CD8-positive, alpha-beta memory T cell (primary cell): ENCODE measurements around the gene TSGA10. TPM values are rescaled to one million over a fixed set of nuclear protein-coding genes. Genes with fewer than 3 reads are reported as not detected.

Experiments
- CTCF ChIA-PET: fragments of 350-600 bp; sonication (Branson Sonifier 250); formaldehyde crosslinking; loops from one replicate; lab custom pipeline; 2021; ENCODE audit warnings: antibody characterized with exemption; lab: Charles Lee
- POLR2A ChIA-PET: fragments of 350-600 bp; sonication (Branson Sonifier 250); formaldehyde crosslinking; loops from one replicate; lab custom pipeline; 2021; ENCODE audit warnings: antibody characterized with exemption; lab: Charles Lee
- DNase-seq, 5 donors: peaks; one replicate each; pipeline versions ENCODE4 v3.0.0 to v3.0.0-alpha.2; 2020 to 2022; ENCODE audit warnings: mixed read lengths in 1 of 5
- H3K27ac ChIP-seq: one replicate; pipeline ENCODE4 v1.7.0; 2013; ENCODE audit warnings: low read depth, mild to moderate bottlenecking, low read length, moderate library complexity
- H3K27me3 ChIP-seq: 2 replicates; pipeline ENCODE4 v1.7.0; 2013; ENCODE audit warnings: low read length, mild to moderate bottlenecking; ENCODE audit not compliant: insufficient read depth, poor library complexity, severe bottlenecking
- H3K36me3 ChIP-seq: 2 replicates; pipeline ENCODE4 v1.7.0; 2013; ENCODE audit warnings: mild to moderate bottlenecking, low read length, moderate library complexity; ENCODE audit not compliant: insufficient read depth
- H3K4me1 ChIP-seq: 2 replicates; pipeline ENCODE4 v1.7.0; 2013; ENCODE audit warnings: mild to moderate bottlenecking, low read length, moderate library complexity; ENCODE audit not compliant: insufficient read depth
- H3K4me3 ChIP-seq: 2 replicates; pipeline ENCODE4 v1.7.0; 2013; ENCODE audit warnings: mild to moderate bottlenecking, low read length
- H3K9me3 ChIP-seq: 2 replicates; pipeline ENCODE4 v1.7.0; 2013; ENCODE audit warnings: mild to moderate bottlenecking, low read length
- H3K27ac Mint-ChIP-seq, 8 donors: one replicate each; pipeline ENCODE4 v1.8.0; 2020 to 2021; ENCODE audit warnings: mixed read lengths in 8 of 8, mild to moderate bottlenecking in 6 of 8, inconsistent platforms in 3 of 8, moderate library complexity in 3 of 8
- H3K27me3 Mint-ChIP-seq, 2 donors: one replicate each; pipeline ENCODE4 v1.8.0; 2020 to 2021; ENCODE audit warnings: mixed read lengths in 2 of 2, mild to moderate bottlenecking in 1 of 2, moderate library complexity in 1 of 2
- H3K36me3 Mint-ChIP-seq, 3 donors: one replicate each; pipeline ENCODE4 v1.8.0; 2020 to 2021; ENCODE audit warnings: mixed read lengths in 3 of 3, inconsistent platforms in 1 of 3, mild to moderate bottlenecking in 1 of 3
- H3K4me1 Mint-ChIP-seq, 3 donors: one replicate each; pipeline ENCODE4 v1.8.0; 2020 to 2021; ENCODE audit warnings: mixed read lengths in 3 of 3, inconsistent platforms in 1 of 3, mild to moderate bottlenecking in 1 of 3
- H3K4me3 Mint-ChIP-seq, 7 donors: one replicate each; pipeline ENCODE4 v1.8.0; 2020 to 2021; ENCODE audit warnings: mixed read lengths in 7 of 7, mild to moderate bottlenecking in 6 of 7, moderate library complexity in 4 of 7, inconsistent platforms in 2 of 7
- H3K9me3 Mint-ChIP-seq, 5 donors: one replicate each; pipeline ENCODE4 v1.8.0; 2020 to 2022; ENCODE audit warnings: mixed read lengths in 5 of 5, mild to moderate bottlenecking in 3 of 5, moderate library complexity in 2 of 5, inconsistent platforms in 1 of 5
- polyA plus RNA-seq: library from polyadenylated mRNA; unstranded; fragments of 300-500 nt; fragmentation: Illumina TruSeq; gene quantifications from one replicate; pipeline ENCODE4 v1.2.3, GENCODE V29; 2021
- total RNA-seq, 2 experiments: library from RNA; stranded (reverse); gene quantifications; one replicate each; pipeline ENCODE4 v1.2.3, GENCODE V29; 2021

The TSGA10 gene
- total and polyA plus RNA-seq, 3 experiments from 2014 or later = 6.4 to 16.8 (median 6.7) TPM

GRCh38 chr2:99187011-99187410 is 32.3 kb upstream of the TSGA10 start:
- Histone ChIP-seq H3K4me3 (no peak overlapping the region), H3K27me3 (no peaks in the 10 kb centered on the region), H3K36me3 (peaks cover 9% of the 10 kb centered on the region), H3K9me3 (no peaks in the 10 kb centered on the region), H3K4me1 (peaks cover 14% of the 10 kb centered on the region), H3K27ac (no peak overlapping the region)
- no peak for DNase-seq
- peaks cover 11 to 50% (median 16%) of the 10 kb centered on the region in 3 donors for H3K36me3 Mint-ChIP-seq
- H3K4me3 Mint-ChIP-seq = no peak overlapping the region
- no peaks in the 10 kb centered on the region for H3K9me3 Mint-ChIP-seq
- CTCF ChIA-PET = no interaction called here
- no peaks in the 10 kb centered on the region for H3K27me3 Mint-ChIP-seq
- peak overlapping the region in 3 of 8 donors; percentile 3 to 85 (median 64) for H3K27ac Mint-ChIP-seq
- peaks cover 25 to 57% (median 32%) of the 10 kb centered on the region in 3 donors for H3K4me1 Mint-ChIP-seq
- POLR2A ChIA-PET = no interaction called here

GRCh38 chr2:99184811-99185210 is 30.1 kb upstream of the TSGA10 start:
- no peaks in the 10 kb centered on the region for H3K27me3 ChIP-seq
- DNase-seq = no peak
- no peak overlapping the region for H3K27ac ChIP-seq
- peaks cover 29% of the 10 kb centered on the region for H3K4me1 ChIP-seq
- peaks cover 6% of the 10 kb centered on the region for H3K36me3 ChIP-seq
- ChIA-PET POLR2A (no interaction called here), CTCF (interaction anchor here (0.8 kb wide), 1 partner anchor 9 kb away, joined by 3 read pairs; no protein-coding TSS in a partner anchor)
- Mint-ChIP-seq H3K4me1 (peaks cover 29 to 65% (median 43%) of the 10 kb centered on the region in 3 donors), H3K4me3 (no peak overlapping the region), H3K27me3 (no peaks in the 10 kb centered on the region), H3K9me3 (no peaks in the 10 kb centered on the region), H3K27ac (no peak overlapping the region), H3K36me3 (peaks cover 2 to 40% (median 8%) of the 10 kb centered on the region in 3 donors)
- H3K4me3 ChIP-seq = no peak overlapping the region
- H3K9me3 ChIP-seq = no peaks in the 10 kb centered on the region

- DNase-seq = no peak
- peaks cover 47% of the 10 kb centered on the region for H3K4me1 ChIP-seq
- no peak overlapping the region for H3K4me3 ChIP-seq
- H3K27ac Mint-ChIP-seq = peak overlapping the region in 4 of 8 donors; percentile 20 to 74 (median 24)
- H3K27me3 Mint-ChIP-seq = no peaks in the 10 kb centered on the region
- ChIA-PET CTCF (no interaction called here), POLR2A (no interaction called here)
- no peaks in the 10 kb centered on the region for H3K9me3 ChIP-seq
- no peaks in the 10 kb centered on the region for H3K9me3 Mint-ChIP-seq
- H3K27ac ChIP-seq = no peak overlapping the region
- H3K36me3 ChIP-seq = no peaks in the 10 kb centered on the region
- H3K4me1 Mint-ChIP-seq = peaks cover 40 to 73% (median 59%) of the 10 kb centered on the region in 3 donors
- H3K36me3 Mint-ChIP-seq = peaks cover 0 to 28% (median 0%) of the 10 kb centered on the region in 3 donors
- H3K4me3 Mint-ChIP-seq = peak overlapping the region in 5 of 7 donors; percentile 12 to 42 (median 27)
- H3K27me3 ChIP-seq = no peaks in the 10 kb centered on the region
These were observed 28.3 kb upstream of the TSGA10 start for GRCh38 chr2:99183025-99183424.

- ChIA-PET CTCF (interaction anchor here (1.4 kb wide), 1 partner anchor 308 kb away, joined by 5 read pairs; the partner anchor contains the start of gene REV1), POLR2A (interaction anchor here (0.7 to 2.1 kb wide), 4 partner anchors 12 to 164 kb away, joined by 3 to 12 read pairs (median 8); partner anchors contain the start of genes C2orf15, LIPT1 and TSGA10)
- Mint-ChIP-seq H3K9me3 (no peaks in the 10 kb centered on the region), H3K27ac (peak overlapping the region in 6 of 8 donors; percentile 89 to 100 (median 100)), H3K4me1 (peaks cover 44 to 87% (median 73%) of the 10 kb centered on the region in 3 donors), H3K4me3 (peak overlapping the region; percentile 94 to 100 (median 99)), H3K27me3 (no peaks in the 10 kb centered on the region), H3K36me3 (peaks cover 0 to 26% (median 0%) of the 10 kb centered on the region in 3 donors)
- Histone ChIP-seq H3K9me3 (no peaks in the 10 kb centered on the region), H3K27me3 (no peaks in the 10 kb centered on the region), H3K27ac (peak overlapping the region; percentile 90), H3K4me3 (peak overlapping the region; percentile 99), H3K36me3 (no peaks in the 10 kb centered on the region), H3K4me1 (peaks cover 52% of the 10 kb centered on the region)
- DNase-seq = no peak
These were observed 26.9 kb upstream of the TSGA10 start for GRCh38 chr2:99181624-99182000.

- Histone ChIP-seq H3K27ac (peak within 1 kb of the TSS; percentile 90), H3K27me3 (no peaks in the 10 kb centered on the region), H3K4me3 (peak within 1 kb of the TSS; percentile 99), H3K4me1 (peaks cover 52% of the 10 kb centered on the region), H3K9me3 (no peaks in the 10 kb centered on the region), H3K36me3 (no peaks in the 10 kb centered on the region)
- Mint-ChIP-seq H3K27ac (peak within 1 kb of the TSS; percentile 89 to 100 (median 100)), H3K27me3 (no peaks in the 10 kb centered on the region), H3K4me3 (peak within 1 kb of the TSS; percentile 94 to 100 (median 99)), H3K4me1 (peaks cover 44 to 86% (median 75%) of the 10 kb centered on the region in 3 donors), H3K36me3 (peaks cover 0 to 25% (median 0%) of the 10 kb centered on the region in 3 donors), H3K9me3 (no peaks in the 10 kb centered on the region)
- DNase-seq = peak; percentile 85 to 93 (median 89)
- ChIA-PET POLR2A (interaction anchor here (0.7 to 2.1 kb wide), 5 partner anchors 11 to 164 kb away, joined by 3 to 12 read pairs (median 5); partner anchors contain the start of genes C2orf15, EIF5B, LIPT1 and TSGA10), CTCF (interaction anchor here (0.7 to 1.6 kb wide), 5 partner anchors 14 to 309 kb away, joined by 3 to 5 read pairs (median 4); partner anchors contain the start of genes EIF5B and REV1)
These were observed 26.2 kb upstream of the TSGA10 start, which contains the start of the genes MITD1 and MRPL30 for GRCh38 chr2:99180755-99181623. MITD1 (minus strand) TSS chr2:99181058; CDS start chr2:99180981, 77 bp downstream. MRPL30 (plus strand) TSS chr2:99181184; CDS start chr2:99186204, 5,020 bp downstream.

- peaks cover 28% of the 10 kb centered on the region for H3K36me3 ChIP-seq
These were observed 16.8 kb upstream of the TSGA10 start for GRCh38 chr2:99171377-99172140.

GRCh38 chr2:99169534-99169933 is 14.8 kb upstream of the TSGA10 start:
- Mint-ChIP-seq H3K27ac (peak overlapping the region in 5 of 8 donors; percentile 12 to 87 (median 54)), H3K4me1 (peaks cover 8 to 22% (median 18%) of the 10 kb centered on the region in 3 donors), H3K36me3 (peaks cover 0 to 84% (median 21%) of the 10 kb centered on the region in 3 donors), H3K27me3 (no peaks in the 10 kb centered on the region), H3K9me3 (no peaks in the 10 kb centered on the region), H3K4me3 (peak overlapping the region in 1 of 7 donors; percentile 40)
- no peak overlapping the region for H3K27ac ChIP-seq
- ChIA-PET POLR2A (interaction anchor here (0.6 kb wide), 1 partner anchor 12 kb away, joined by 3 read pairs; no protein-coding TSS in a partner anchor), CTCF (interaction anchor here (1.9 kb wide), 1 partner anchor 9 kb away, joined by 4 read pairs; no protein-coding TSS in a partner anchor)
- no peaks in the 10 kb centered on the region for H3K9me3 ChIP-seq
- DNase-seq = no peak
- H3K4me1 ChIP-seq = no peaks in the 10 kb centered on the region
- H3K36me3 ChIP-seq = peaks cover 28% of the 10 kb centered on the region
- no peaks in the 10 kb centered on the region for H3K27me3 ChIP-seq
- no peak overlapping the region for H3K4me3 ChIP-seq

More at GRCh38 chr2:99171377-99172140, 16.8 kb upstream of the TSGA10 start:
- Histone ChIP-seq H3K4me1 (no peaks in the 10 kb centered on the region), H3K4me3 (no peak overlapping the region), H3K27me3 (no peaks in the 10 kb centered on the region), H3K9me3 (no peaks in the 10 kb centered on the region), H3K27ac (no peak overlapping the region)
- ChIA-PET POLR2A (no interaction called here), CTCF (no interaction called here)
- DNase-seq = no peak
- Mint-ChIP-seq H3K27ac (peak overlapping the region in 7 of 8 donors; percentile 23 to 66 (median 44)), H3K4me1 (peaks cover 15 to 35% (median 34%) of the 10 kb centered on the region in 3 donors), H3K36me3 (peaks cover 0 to 79% (median 11%) of the 10 kb centered on the region in 3 donors), H3K9me3 (no peaks in the 10 kb centered on the region), H3K27me3 (no peaks in the 10 kb centered on the region), H3K4me3 (no peak overlapping the region)
